Right lobe of liver (tissue), 4 donors: Measurements from ENCODE around the gene IFT20.

Experiments used
- CTCF ChIP-seq, 4 donors: fragments of 200-600 bp in 3 of 4; fragments of 450-650 bp in 1 of 4; IDR thresholded peaks; one replicate each; pipeline versions ENCODE4 v1.5.1 to v1.8.0; 2016 to 2022; ENCODE audit warnings: antibody characterized with exemption in 4 of 4, mild to moderate bottlenecking in 2 of 4
- POLR2A ChIP-seq: fragments of 450-650 bp; IDR thresholded peaks from one replicate; pipeline ENCODE4 v1.6.1; 2017; ENCODE audit warnings: antibody characterized with exemption, mild to moderate bottlenecking
- donor health status: DM: no; HTN: no; CAD: no.
- donor health status: DM: no; HTN: no; CAD: no.
- donor health status: DM: no; HTN: yes; CAD: no.

- TF ChIP-seq POLR2A (no peak), CTCF (IDR thresholded peaks at IDR 0.05) (no peak)
Measured at GRCh38 chr17:28367641-28368305, 32.5 kb upstream of the IFT20 start.
